Superior temporal gyrus (tissue), 1 donor: Measurements from ENCODE around the gene ARHGAP6.

Experiments used
- DNase-seq: peaks from one replicate; pipeline ENCODE4 v3.0.0-alpha.2; 2016; ENCODE audit errors: extremely low spot score

Gene ARHGAP6

DNA sequence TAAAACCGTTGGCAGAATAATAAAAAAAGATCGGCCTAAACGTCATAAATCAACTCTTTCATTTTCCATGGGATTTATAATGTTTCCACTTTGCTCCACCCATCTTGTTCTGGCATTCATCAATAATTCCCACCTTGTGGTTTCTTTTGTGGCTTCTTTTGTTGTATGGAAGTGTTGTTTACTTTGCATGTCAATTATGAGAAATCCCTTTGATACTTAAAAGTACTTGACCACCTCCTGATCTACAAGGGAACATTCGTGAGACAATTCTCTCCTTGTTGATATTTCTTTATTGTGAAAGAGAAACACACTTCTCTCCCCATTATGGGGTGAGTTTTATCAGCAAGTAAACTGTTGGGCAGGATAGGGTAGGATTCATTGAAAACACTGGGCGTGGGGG, 369.7 kb downstream of the ARHGAP6 start:
- no peak for DNase-seq

DNA sequence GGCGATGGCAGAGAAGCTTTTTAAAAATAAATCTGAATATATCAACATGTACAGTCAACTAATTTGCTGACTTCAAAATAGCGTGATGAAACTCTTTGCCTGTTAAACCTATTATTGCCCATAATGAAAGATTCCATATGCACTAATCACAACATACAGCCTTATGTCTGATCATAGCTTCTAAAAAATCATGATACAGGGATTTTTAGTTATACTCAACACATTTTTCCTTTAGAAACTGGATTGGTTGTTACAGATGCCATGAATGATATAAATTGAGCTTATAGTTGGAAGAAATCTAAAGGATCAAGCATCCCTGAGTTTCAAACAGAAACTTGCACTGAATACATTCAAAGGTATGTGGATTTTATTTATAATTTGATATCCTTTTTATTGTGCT, 372.6 kb downstream of the ARHGAP6 start, which contains the start of gene AMELX:
Gene AMELX (plus strand): TSS at position 301 of the 400 bp plus-strand sequence. CDS start 1,376 bp downstream, outside the sequence.
- DNase-seq = no peak

- DNase-seq = no peak
These were observed 375.2 kb downstream of the ARHGAP6 start for GRCh38 chrX:11290416-11291102.

DNA sequence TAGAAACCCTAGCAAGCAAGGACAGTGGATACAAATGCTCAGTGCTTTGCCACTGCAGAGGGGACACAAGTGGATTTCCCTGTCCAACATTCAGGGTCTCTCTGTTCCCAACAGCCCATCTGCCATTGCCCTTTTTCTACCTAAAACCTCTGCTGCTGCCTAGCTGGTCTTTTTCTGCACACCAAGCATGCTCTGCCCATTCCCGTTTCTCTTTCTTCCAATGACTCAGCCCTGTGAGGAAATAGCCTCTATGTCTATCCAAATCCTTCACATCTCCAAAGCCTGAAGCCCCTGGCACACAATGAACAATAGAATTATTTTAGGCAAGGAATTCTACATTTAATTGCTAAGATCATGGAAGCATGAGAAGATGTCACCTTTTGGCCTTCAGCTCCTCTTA, 378.2 kb downstream of the ARHGAP6 start:
- DNase-seq = no peak

- DNase-seq = no peak
These were observed 380.1 kb downstream of the ARHGAP6 start for GRCh38 chrX:11285651-11286050.

DNA sequence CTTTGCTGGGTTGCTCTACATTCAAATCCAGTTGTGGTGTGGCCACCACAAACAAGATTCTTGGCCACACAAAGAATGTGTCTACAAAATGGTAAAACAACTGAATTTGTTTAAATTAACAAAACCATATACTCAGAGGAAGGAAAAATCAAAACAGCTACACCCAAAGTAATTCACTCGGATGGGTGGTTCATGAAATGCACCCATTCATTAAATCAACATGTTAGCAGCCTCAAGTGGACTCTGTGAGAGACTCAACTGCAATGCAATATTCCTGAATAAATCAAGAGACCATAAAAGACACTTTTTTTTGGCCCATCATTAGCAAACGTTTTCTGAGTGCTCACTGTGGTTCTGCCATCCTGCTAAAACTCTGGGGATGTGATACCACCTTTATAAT, 383.7 kb downstream of the ARHGAP6 start:
- DNase-seq = no peak

GRCh38 chrX:11273544-11273943, 392.2 kb downstream of the ARHGAP6 start:
- DNase-seq = no peak

- DNase-seq = no peak
These were observed 392.9 kb downstream of the ARHGAP6 start for GRCh38 chrX:11272863-11273262.

GRCh38 chrX:11272290-11272689, 393.4 kb downstream of the ARHGAP6 start:
- no peak for DNase-seq

- DNase-seq = no peak
These were observed 395.7 kb downstream of the ARHGAP6 start for GRCh38 chrX:11269996-11270395.

GRCh38 chrX:11269006-11269405, 396.7 kb downstream of the ARHGAP6 start:
- DNase-seq = no peak

DNA sequence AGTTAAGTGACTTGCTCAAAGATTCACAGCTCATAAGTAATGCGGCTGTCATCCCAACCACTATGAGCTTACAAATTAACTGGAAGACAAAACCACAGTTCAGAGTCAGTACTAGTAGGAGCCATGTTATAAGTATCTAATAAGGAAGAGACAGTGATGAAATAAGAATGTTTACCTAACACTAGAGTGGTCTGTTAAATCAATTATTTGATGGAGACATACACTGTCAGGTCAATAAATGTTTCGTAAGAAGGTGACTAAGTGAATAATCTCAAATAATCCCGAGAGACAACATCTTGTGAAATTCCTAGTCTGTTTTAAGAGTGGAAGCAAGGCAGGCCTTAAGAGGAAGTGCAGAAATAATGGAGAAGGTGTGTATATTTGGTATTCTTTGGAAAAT, 398.3 kb downstream of the ARHGAP6 start:
- DNase-seq = no peak

DNA sequence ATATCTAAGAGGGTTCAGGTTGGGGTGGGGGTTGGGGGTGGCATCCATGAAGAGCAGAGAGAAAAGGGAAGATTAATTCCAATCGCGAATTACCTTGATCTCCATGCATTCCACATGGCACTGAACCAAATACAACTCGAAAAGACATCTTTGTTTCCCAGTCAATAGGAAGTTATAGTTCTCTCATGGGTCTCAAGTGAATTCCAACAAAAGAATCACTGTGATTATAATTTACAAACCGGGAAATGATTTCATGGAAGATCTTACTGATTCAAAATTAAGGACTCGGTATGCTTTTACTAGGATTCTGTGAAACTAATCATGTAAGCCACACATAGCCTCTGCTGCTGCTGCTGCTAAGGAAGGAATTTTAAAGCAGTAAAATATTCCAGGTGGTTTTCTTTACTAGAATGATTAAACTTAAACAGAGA, 399.1 kb downstream of the ARHGAP6 start:
- DNase-seq = no peak

- peak; percentile 6 for DNase-seq
These were observed 400.4 kb downstream of the ARHGAP6 start for GRCh38 chrX:11265352-11265751.

DNA sequence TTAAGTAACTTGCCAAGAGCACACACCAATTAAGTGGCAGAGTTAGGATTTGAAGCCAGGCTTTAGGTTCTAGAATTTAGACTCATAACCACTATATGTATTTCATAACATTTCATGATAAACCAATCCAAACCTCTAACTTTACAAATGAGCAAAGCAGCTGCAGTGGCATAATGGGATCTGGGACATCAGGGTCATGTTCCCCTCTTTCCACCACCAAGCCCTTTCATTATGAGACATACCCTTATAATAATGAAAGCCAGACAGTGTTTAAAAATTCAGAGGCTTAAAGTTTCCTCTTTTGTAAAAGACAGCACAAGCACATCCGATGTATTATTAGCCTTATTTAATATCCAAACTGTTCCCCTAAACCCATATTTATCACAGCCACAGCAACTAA, 400.8 kb downstream of the ARHGAP6 start:
- DNase-seq = no peak

DNA sequence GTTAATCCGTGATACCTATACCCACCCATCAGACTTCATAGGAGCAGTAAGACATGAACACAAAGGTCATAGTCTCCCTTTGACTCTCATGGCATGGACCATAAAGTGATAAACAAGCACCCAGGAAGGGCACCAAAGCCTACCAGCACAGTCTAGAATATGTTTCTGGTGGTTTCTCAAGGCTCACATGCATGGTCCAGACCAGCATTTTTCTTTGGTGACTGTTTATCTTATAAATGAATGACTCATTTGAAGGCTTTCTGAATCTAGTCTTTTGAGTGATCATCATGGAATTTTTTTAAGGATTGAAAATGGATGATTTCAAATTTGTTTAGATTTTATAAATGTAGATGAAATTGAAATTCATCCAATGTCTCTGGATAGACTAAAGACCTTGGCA, 404.5 kb downstream of the ARHGAP6 start:
- DNase-seq = no peak

GRCh38 chrX:11259437-11259836, 406.3 kb downstream of the ARHGAP6 start:
- DNase-seq = no peak

- DNase-seq = no peak
These were observed 408.0 kb downstream of the ARHGAP6 start for GRCh38 chrX:11257711-11258110.

DNA sequence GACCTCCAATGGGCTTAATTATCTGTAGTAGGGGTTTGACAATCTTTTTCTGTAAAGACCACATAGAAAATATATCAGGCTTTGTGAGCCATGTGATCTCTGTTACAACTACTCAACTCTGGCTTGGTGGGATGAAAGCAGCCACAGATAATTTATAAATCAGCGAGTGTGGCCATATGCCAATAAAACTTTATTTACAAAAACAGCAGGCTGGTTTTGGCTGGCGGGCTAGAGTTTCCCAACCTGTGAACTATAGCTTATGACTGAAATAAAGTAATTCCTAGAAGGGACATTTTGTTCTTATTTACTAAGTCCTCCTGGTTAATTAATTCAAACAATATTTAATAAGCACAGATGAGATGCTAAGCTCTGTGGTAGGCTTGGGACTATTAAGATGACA, 408.4 kb downstream of the ARHGAP6 start:
- DNase-seq = no peak

GRCh38 chrX:11254417-11255109, 411.2 kb downstream of the ARHGAP6 start:
- DNase-seq = no peak

DNA sequence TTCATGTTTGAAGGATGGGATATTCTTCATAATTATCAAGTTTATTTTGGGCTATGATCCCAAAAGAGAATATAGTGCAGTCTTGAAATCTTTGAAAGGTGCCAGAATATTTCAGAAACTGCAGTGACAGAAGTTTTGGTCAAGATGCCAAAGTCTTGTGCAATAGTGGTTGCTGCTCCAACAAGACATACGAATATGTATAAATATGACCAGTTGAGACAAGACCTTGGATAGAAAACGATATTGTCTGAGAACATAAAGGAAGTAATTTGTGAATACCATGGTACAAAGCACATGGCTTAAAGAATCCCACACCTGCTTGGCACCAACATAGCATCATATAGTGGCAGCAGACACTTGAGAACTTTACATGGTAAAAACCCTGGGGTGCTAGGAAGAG, 421.1 kb downstream of the ARHGAP6 start:
- no peak for DNase-seq

GRCh38 chrX:11242704-11243103, 423.0 kb downstream of the ARHGAP6 start:
- no peak for DNase-seq

DNA sequence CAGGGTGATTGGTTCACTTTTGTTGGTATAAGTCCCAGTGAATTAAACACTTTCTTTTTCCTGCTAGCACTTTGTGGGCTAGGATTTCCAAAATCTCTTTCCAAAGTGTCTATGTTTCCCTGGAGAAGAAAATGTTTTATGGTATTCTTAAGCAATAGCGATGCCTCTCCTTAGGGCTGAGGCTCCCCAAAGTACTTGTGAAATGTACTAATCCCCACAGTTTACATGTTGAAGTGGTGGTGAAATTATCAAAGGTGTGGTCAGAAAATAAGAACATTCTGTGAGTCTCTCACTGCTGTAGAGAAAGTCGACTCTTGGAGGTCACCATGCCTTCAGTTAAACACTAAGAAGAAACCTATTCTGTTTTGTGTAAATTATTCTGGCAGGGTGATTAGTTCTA, 424.0 kb downstream of the ARHGAP6 start:
- DNase-seq = no peak
